Stimulated activated CD4-positive, alpha-beta T cell treated with anti-CD3 and anti-CD28 coated beads, Interleukin-1b, Interleukin-23, amount 100 ng/mL, for 1 hour (primary cell): Measurements from ENCODE around the gene FBXW8.
"Not testable (repeated sequence)": the region's sequence is repeated elsewhere in the genome, so short reads cannot be mapped to it uniquely, and the experiment has no call there.

Source experiments
- DNase-seq, 2 donors: peaks; one replicate each; pipeline ENCODE4 v3.0.0-alpha.2; 2020; ENCODE audit warnings: low read depth in 2 of 2

FBXW8 gene

GRCh38 chr12:117053597-117054201 is 142.9 kb downstream of the FBXW8 start:
- DNase-seq = no peak

GRCh38 chr12:117054279-117054678 is 143.5 kb downstream of the FBXW8 start:
- DNase-seq = no peak

- not testable (repeated sequence) for DNase-seq
Observed at GRCh38 chr12:117057626-117058025, 146.9 kb downstream of the FBXW8 start.

GRCh38 chr12:117058442-117059072 is 147.8 kb downstream of the FBXW8 start:
- DNase-seq = no peak

GRCh38 chr12:117059156-117059555 is 148.4 kb downstream of the FBXW8 start:
- no peak for DNase-seq

- no peak for DNase-seq
Observed at GRCh38 chr12:117060246-117060928, 149.6 kb downstream of the FBXW8 start.

- DNase-seq = no peak
Observed at GRCh38 chr12:117060929-117061305, 150.2 kb downstream of the FBXW8 start.

GRCh38 chr12:117061555-117062079 is 150.9 kb downstream of the FBXW8 start:
- DNase-seq = no peak

GRCh38 chr12:117063162-117063911 is 152.6 kb downstream of the FBXW8 start:
- DNase-seq = no peak

- DNase-seq = no peak
Observed at GRCh38 chr12:117064049-117064448, 153.3 kb downstream of the FBXW8 start.

- DNase-seq = no peak
Observed at GRCh38 chr12:117064596-117064995, 153.8 kb downstream of the FBXW8 start.

- no peak for DNase-seq
Observed at GRCh38 chr12:117067016-117067415, 156.3 kb downstream of the FBXW8 start.

- no peak for DNase-seq
Observed at GRCh38 chr12:117067638-117068037, 156.9 kb downstream of the FBXW8 start.

GRCh38 chr12:117068492-117068891 is 157.7 kb downstream of the FBXW8 start:
- DNase-seq = no peak

GRCh38 chr12:117069101-117069797 is 158.5 kb downstream of the FBXW8 start:
- no peak for DNase-seq

GRCh38 chr12:117069926-117070900 is 159.5 kb downstream of the FBXW8 start:
- no peak for DNase-seq

GRCh38 chr12:117071009-117071408 is 160.3 kb downstream of the FBXW8 start:
- no peak for DNase-seq

- no peak for DNase-seq
Observed at GRCh38 chr12:117072106-117072505, 161.4 kb downstream of the FBXW8 start.

GRCh38 chr12:117072736-117073490 is 162.2 kb downstream of the FBXW8 start:
- no peak for DNase-seq

GRCh38 chr12:117073611-117074010 is 162.9 kb downstream of the FBXW8 start:
- DNase-seq = no peak
